Measurements from ENCODE around the gene PRRT3. TPM values are rescaled to one million over a fixed set of nuclear protein-coding genes. Genes with fewer than 3 reads are reported as not detected.

The PRRT3 gene
- total and polyA plus RNA-seq, 2 of the 13 experiments (the other 11 are each of a cell fraction or from before 2014, with no cell fraction given): 0.22 to 0.44 TPM

DNA sequence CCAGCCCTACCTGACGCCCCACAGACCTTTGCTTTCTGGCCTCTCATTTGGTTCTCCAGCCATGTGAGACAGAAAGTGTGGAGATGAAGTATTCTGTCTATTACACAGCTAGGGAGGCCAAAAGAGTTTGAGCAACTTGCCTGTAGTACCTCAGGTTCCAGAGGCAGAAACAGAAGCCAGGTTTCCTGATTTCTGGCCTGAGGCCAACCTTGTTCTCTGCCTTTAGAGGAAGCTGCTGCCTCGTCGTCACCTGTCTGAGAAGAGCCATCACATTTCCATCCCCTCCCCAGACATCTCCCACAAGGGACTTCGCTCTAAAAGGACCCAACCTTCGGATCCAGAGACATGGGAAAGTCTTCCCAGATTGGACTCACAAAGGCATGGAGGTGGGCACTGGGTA, 45.7 kb downstream of the PRRT3 start:
- TF ChIP-seq ARID2 (CRISPR knock-in tag; IDR thresholded peaks at IDR 0.05; ENCODE audit: borderline replicate concordance) (no peak), HES4 (CRISPR knock-in tag; IDR thresholded peaks at IDR 0.05; ENCODE audit: borderline replicate concordance) (no peak), DPF2 (CRISPR knock-in tag; IDR thresholded peaks at IDR 0.05; ENCODE audit: borderline replicate concordance, low read depth) (no peak), RFXANK (CRISPR knock-in tag; IDR thresholded peaks at IDR 0.05) (no peak), IRF9 (CRISPR knock-in tag; IDR thresholded peaks at IDR 0.05; ENCODE audit: borderline replicate concordance) (no peak), RARG (CRISPR knock-in tag; IDR thresholded peaks at IDR 0.05; ENCODE audit: low read depth) (no peak), RXRB (CRISPR knock-in tag; IDR thresholded peaks at IDR 0.05; ENCODE audit: borderline replicate concordance) (no peak), KDM2A (CRISPR knock-in tag; IDR thresholded peaks at IDR 0.05; ENCODE audit: borderline replicate concordance, low read depth) (no peak), ZEB1 (IDR thresholded peaks at IDR 0.05; ENCODE audit: insufficient replicate concordance, low read depth) (no peak), HOXA3 (CRISPR knock-in tag; IDR thresholded peaks at IDR 0.05) (no peak), ATF7 (IDR thresholded peaks at IDR 0.05) (no peak), ATF7 (CRISPR knock-in tag; IDR thresholded peaks at IDR 0.05) (no peak), FOXP1 (IDR thresholded peaks at IDR 0.05) (no peak), FOXP1 (CRISPR knock-in tag; IDR thresholded peaks at IDR 0.05) (no peak), ZC3H13 (CRISPR knock-in tag; IDR thresholded peaks at IDR 0.05) (no peak), ZNF574 (CRISPR knock-in tag; IDR thresholded peaks at IDR 0.05) (no peak), ZNF772 (CRISPR knock-in tag; IDR thresholded peaks at IDR 0.05) (no peak), PHF5A (CRISPR knock-in tag; IDR thresholded peaks at IDR 0.05; ENCODE audit: low read depth, unreplicated experiment) (no peak), CHD4 (IDR thresholded peaks at IDR 0.05; ENCODE audit: borderline replicate concordance, low read length) (no peak), MNT (IDR thresholded peaks at IDR 0.05) (no peak)
- no TSS peak for BruUV-seq (replicated peaks)
- intact Hi-C loops (cut with micrococcal nuclease; ENCODE audit: unreplicated experiment) (no loop called here), in situ Hi-C loops (cut with HindIII; ENCODE audit: extremely low pct_ligation_motif_present, low pct_unique_long_range_greater_than_20kb) (no loop called here)
- WGBS (ENCODE audit: low lambda C conversion rate): 97% methylated on average over 5 of the region's 5 CpGs
- H3K27me3 ChIP-seq (ENCODE audit: control insufficient read depth in 1 of 2, insufficient read depth in 2 of 2, low read length in 2 of 2): no peaks in the 10 kb centered on the region; a peak in 1 of 5 replicates
- peaks cover 31% of the 10 kb centered on the region for H3K4me1 ChIP-seq (ENCODE audit: insufficient read depth, low read length)
- FAIRE-seq (no peak), DNase-seq (ENCODE audit: low spot score) (no peak), ATAC-seq (no peak)
- H3K9me3 ChIP-seq (ENCODE audit: low read length): no peaks in the 10 kb centered on the region
- H2AFZ ChIP-seq (ENCODE audit: low read length): no peak overlapping the region
- no peak overlapping the region for H3K4me2 ChIP-seq (ENCODE audit: low read depth, low read length)
- CTCF ChIA-PET (ENCODE audit: low intra/inter-chr PET ratio, low total read pairs): no interaction called here
- no peak overlapping the region for H3K27ac ChIP-seq (ENCODE audit: extremely low read length, insufficient read depth, low read length)
- no peak overlapping the region for H3K4me3 ChIP-seq (replicated peaks in 1 of 3; ENCODE audit: insufficient read depth in 1 of 3, low read depth in 2 of 3, low read length in 3 of 3)
- peaks cover 15 to 30% of the 10 kb centered on the region in 2 experiments for H3K36me3 ChIP-seq (replicated peaks in 1 of 2; ENCODE audit: control insufficient read depth in 1 of 2, insufficient read depth in 2 of 2, low read length in 2 of 2)
- POLR2A ChIA-PET: interaction anchor here (1.0 kb wide), 1 partner anchor 10 kb away, joined by 4 read pairs; the partner anchor contains the start of gene IL17RC
- peaks cover 15% of the 10 kb centered on the region for H3K79me2 ChIP-seq (ENCODE audit: insufficient read depth, low read length)
- no peak overlapping the region for H3K9ac ChIP-seq (ENCODE audit: insufficient read depth, low read depth, low read length)
- no peaks in the 10 kb centered on the region for H4K20me1 ChIP-seq (ENCODE audit: insufficient read depth, low read length)

All from HepG2 (cell line).